Stimulated activated CD8-positive, alpha-beta memory T cell treated with anti-CD3 and anti-CD28 coated beads, Interleukin-2, amount 100 ng/mL, for 48 hours (primary cell): Measurements from ENCODE around the gene IKBKE.

ENCODE experiments used
- DNase-seq, 2 donors: peaks; one replicate each; pipeline ENCODE4 v3.0.0-alpha.2; 2020; ENCODE audit warnings: low read depth in 2 of 2

IKBKE gene

GRCh38 chr1:206455289-206455665 is 15.0 kb upstream of the IKBKE start:
- no peak for DNase-seq

GRCh38 chr1:206455666-206456344 is 14.5 kb upstream of the IKBKE start:
- DNase-seq: no peak

GRCh38 chr1:206456577-206457370 is 13.5 kb upstream of the IKBKE start:
- DNase-seq: no peak

DNA sequence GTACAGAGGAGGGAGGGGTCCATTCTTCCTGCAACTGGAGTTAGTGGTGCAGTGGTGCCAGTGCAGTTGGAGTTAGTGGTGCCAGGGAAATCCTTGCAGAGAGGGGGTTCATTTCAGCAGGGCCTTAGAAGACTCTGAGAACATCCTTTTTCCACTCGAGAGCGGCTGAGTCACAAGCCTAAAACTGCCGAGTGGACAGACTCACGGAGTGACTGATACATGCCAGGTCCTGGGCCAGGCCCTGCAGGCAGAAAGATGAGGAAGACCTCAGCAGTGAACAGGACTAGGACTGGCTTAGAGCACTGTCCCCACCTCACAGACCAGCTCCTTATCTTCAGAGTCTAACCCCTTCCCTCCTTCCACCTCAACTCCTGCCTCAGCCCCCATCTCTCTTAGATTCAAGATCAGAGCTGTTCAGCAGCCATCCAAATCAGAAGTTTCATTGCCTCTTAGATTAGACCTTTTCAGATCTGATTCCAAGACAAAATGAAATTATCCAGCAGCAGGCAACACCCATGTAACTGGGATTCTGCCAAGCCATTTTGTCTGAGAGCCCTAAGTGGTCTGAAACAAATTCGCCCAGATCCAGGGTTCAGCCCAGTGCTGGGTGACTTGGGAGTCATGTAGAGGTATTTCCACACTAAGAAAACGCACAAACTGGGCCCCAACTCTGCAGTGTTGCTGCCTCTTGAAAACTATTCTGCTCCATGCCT is 12.7 kb upstream of the IKBKE start:
- DNase-seq: no peak

DNA sequence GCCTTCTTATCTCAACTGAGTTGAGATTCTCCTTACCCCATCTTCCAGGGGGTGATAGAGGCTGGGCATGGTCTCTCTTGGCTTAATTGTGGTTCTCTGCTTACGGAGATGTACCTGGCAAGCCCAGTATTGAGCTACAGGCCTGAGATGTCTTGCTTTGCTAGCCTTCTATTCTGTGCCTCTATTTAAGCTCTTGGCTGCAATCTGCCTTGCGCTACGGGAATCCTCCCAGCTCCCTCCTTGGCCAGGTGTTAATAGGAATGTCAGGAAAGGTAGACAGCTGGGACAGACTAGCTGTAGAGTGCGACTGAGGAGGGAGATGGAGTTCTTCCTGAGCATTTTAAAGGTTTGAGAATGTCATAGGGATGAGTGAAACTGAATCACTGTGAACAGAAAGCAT is 10.6 kb upstream of the IKBKE start:
- no peak for DNase-seq

DNA sequence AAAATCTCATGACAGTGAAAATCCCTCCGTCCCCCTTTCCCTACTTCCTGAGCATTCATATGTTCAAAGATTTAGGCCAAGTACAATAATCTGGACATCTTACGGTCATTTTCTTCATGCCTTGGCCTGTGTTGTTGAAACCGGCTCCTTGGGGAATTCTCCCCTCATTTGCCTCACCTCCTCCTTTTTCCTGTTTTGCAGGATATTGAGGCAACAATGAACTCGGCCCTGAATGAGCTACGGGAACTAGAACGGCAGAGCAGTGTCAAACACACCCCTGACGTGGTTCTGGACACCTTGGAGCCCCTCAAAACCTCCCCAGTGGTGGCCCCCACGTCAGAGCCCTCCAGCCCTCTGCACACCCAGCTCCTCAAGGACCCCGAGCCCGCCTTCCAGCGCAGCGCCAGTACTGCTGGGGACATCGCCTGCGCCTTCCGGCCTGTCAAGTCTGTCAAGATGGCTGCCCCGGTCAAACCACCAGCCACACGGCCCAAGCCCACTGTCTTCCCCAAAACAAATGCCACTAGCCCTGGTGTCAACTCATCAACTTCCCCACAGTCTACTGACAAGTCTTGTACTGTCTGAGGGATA is 9.3 kb upstream of the IKBKE start:
- no peak for DNase-seq

- peak; percentile 36 to 63 for DNase-seq
These were observed 8.4 kb upstream of the IKBKE start for GRCh38 chr1:206461602-206462455.

- DNase-seq: no peak
These were observed 7.1 kb upstream of the IKBKE start for GRCh38 chr1:206463137-206463536.

- DNase-seq: no peak
These were observed 6.4 kb upstream of the IKBKE start for GRCh38 chr1:206463911-206464310.

DNA sequence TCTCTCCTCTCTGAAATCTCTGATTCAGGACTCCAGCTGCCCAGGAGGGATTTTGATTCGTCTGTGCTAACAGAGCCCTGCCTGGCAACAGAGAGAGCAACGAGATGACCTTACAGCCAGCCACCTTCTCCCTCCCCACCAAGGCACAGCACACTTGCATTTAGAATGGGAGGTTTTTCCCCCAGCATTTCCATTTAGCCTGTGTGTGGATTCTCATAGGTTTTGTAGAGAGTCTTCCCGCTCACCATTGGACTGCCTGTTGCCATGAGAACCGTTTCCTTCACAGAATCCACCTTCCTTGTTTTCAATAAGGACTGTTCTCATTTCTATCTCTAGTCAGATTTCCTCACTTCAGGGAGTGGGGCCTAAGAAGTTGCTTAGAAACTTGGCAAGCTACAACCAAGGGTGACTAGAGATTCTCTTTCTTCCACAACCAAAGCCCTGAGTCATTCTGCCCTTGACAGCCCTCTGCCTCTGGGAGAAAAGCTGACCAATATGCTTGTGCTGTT is 5.8 kb upstream of the IKBKE start:
- no peak for DNase-seq

DNA sequence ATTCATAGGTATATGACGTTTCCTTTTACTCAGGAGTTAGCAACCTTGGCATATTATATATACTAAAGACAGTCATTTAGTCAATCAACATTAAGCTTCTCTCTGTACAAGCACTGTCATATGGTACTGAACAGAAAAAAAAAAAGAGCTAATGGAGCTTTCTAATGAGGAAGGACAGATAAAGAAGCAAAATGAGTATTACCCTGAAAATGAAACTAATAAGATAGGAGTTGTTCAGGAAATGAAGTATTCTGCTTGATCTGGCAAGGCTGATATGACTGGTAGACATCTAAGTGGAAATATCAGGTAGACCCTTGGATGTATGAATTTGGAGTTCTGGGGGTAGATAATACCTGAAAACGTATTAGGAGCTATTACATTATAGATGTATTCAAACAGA is 4.3 kb upstream of the IKBKE start:
- DNase-seq: no peak

- no peak for DNase-seq
These were observed 3.2 kb upstream of the IKBKE start for GRCh38 chr1:206466840-206467649.

- DNase-seq: no peak
These were observed 2.4 kb upstream of the IKBKE start for GRCh38 chr1:206467915-206468314.

DNA sequence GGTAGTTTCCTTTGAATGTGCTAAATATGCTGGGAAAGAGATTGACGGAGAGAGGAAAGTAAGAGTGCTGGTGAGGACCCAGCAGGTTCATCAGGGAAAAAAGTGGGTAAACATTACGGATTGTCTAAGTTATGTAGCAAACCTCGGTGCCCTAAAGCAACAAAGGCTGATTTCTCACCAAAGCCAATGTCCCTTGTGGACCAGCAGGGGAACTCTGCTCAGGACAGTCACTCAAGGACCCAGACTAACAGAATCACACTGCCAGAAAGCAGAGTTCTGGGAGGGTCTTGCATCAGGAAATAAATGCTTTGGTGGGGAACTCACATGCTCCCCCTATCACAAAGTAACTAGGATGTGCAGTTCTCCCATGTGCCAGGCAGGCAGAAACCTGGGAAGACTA is 1.7 kb upstream of the IKBKE start:
- DNase-seq: no peak

GRCh38 chr1:206469411-206469932 is 804 bp upstream of the IKBKE start:
- no peak for DNase-seq

- DNase-seq: peak; percentile 36 to 44
These were observed 577 bp downstream of the IKBKE start for GRCh38 chr1:206470692-206471414.

GRCh38 chr1:206471415-206471801 is 1.1 kb downstream of the IKBKE start:
- no peak for DNase-seq

GRCh38 chr1:206472024-206472423 is 1.7 kb downstream of the IKBKE start:
- DNase-seq: no peak

GRCh38 chr1:206472454-206472853 is 2.2 kb downstream of the IKBKE start:
- DNase-seq: no peak

DNA sequence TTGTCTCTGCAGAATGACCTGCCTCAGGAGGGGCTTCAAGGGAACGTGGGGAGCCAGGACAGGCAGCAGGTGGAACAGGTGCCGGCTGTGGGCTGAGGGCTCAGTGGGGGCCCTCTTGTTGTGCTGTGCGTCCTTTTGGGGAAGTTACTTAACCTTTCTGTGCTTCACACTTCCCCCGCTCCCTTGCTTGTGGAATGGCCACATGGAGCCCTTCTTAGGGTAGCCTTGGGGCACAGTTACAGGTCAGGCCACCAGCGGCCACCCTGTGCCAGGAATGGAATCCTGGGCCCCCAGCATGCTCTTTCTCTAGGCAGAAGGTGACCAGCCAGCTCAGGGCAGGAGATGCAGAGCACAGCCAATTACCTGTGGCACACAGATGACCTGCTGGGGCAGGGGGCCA is 2.6 kb downstream of the IKBKE start:
- no peak for DNase-seq
